ENCODE measurements around the gene EXOC6B.

The EXOC6B gene

DNA sequence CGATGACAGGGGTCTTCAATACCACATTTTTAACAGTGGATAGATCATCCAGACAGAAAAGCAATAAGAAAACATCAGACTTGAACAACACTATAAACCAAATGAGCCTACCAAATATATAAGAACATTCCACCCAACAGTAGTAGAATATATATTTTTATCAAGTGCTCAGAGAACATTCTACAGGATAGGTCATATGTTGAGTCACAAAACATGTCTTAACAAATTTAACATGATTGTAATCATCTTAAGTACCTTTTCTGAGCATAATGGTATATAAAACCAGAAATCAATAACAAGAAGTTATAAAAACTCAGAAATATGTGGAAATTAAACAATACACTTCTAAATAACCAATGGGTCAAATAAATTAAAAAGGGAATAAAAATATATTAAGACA is 484.2 kb downstream of the EXOC6B start:
- no peak for DNase-seq

DNA sequence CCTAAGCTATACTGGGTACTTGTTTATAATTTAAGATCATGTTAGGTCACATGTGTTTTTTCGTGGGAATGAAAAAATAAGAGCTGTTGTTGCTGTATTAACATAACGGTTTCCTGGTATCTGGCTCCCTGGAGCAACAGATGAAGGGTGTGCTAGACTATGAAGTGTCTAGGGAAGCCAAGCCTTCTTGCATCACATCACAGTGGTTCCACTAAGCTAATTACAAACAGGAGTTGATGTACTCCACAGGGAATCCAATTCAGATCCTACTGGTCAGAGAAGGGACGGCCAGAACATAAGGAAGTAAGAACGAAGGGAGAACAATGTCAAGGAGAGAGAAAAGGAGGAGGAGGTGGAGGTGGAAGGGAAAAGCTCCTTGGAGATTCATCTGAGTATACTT is 485.2 kb downstream of the EXOC6B start:
- no peak for DNase-seq

DNA sequence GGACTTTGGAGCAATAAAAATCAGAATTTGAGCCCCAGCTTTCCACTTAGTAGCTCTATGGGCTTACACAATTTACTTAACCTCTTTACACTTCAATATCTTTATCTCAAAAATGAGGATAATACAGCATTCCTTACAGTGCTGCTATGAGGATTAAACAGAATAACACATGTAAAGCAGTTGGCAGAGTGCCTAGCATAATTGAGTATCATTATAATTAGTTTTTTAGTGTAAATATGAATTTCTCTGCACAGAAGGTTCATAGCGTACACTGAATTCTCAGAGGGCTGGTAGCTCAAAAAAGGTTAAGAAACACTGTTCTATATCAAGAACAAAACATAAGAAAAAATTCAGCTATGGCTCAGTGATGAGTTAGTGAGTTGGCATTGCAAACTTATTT is 487.8 kb downstream of the EXOC6B start:
- no peak for DNase-seq

DNA sequence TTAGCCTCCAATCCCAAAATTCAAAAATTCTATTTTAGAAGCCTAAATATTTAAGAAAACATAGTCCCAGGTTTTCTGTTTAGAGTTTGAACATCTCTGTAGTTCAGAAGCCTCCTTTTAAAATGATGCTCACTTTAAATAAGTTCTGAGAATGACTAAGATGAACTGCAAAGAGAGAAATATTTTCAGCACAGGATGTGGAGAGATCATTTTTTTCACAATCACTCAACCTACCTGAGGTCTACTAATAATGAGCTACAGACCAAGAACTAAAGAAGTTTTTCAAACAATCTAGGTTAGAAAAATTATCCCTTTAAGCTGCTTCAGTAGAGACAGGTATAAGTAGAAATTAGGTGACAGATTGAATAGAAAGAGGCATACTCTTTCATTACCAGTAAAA is 493.1 kb downstream of the EXOC6B start:
- DNase-seq, result no peak

DNA sequence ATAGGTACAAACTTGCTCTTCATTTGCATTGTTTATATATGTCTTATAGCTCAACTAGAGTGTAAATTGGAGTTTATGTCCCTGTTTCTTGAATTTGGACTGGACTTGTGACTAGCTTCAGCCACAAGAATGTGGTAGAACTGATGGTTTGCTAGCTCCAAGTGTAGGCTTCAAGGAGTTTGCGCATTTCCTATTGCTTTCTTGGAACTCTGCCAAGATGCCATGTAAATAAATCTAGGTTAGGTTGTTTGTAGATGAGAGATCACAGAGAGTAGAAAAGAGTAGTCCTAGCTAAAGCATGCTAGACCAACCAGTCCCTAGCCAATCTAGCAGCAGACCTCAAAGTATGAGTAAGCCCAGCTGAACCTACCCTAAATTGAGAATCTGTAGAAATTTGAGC is 495.2 kb downstream of the EXOC6B start:
- peak in 1 of 4 experiments; percentile 2 for DNase-seq

DNA sequence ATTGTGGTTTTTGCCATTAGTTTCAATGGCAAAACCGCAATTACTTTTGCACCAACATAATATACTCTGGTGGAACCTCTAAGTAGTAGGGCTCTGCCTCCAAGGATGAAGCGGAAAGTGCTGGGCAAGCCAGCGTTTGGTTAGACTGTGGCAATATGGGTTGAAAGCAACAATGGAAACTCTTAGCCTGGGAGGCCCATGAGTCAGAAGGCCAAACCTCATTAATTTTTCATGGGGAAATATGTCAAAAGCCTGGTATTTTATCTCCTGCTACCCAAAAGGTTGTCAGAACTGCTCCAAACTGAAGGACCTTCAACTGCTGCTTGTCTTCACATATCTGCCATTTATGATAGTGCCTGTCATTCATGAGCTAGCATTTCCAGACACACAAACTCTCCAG is 499.1 kb downstream of the EXOC6B start:
- DNase-seq, result no peak

DNA sequence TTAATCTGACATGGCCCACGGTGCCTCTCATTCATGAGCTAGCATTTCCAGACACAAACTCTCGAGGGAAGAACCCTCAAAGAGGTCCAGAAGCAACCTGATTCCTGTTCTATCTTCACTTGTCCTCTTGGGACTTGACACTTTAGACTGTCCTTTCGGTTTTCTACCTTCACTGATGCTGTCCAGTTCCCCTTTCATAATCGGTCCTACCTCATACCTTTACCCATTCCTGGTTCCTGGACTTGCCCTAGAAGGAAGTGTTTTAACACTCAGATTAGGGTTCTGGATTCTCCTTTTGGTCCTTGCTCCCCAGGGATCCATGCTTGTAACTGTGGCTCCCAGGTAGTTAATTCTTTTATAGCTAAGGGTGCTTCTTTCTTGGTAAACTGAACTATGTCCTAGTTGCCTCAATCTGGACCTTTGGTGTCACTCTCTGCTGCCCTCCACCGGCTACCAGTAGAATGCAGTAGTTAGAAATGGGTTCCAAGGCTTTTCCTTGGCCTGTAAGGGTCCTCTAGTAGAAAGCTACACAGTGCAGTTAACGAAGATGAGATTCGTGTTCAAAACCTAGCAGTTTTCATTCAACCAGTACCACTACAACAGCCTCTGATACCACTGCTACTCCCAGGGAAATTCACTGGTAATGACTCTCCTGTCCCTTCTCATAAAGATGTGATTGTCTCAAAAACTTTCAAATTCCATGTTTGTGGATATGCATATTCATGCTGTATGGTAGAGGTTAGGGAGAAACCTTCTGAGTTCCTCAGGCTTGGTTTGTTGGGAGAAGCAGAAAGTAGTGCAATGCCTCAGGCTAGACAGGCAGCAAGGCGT is 500.0 kb downstream of the EXOC6B start:
- peak in 3 of 4 experiments; percentile 3 to 16 (median 16) for DNase-seq

DNA sequence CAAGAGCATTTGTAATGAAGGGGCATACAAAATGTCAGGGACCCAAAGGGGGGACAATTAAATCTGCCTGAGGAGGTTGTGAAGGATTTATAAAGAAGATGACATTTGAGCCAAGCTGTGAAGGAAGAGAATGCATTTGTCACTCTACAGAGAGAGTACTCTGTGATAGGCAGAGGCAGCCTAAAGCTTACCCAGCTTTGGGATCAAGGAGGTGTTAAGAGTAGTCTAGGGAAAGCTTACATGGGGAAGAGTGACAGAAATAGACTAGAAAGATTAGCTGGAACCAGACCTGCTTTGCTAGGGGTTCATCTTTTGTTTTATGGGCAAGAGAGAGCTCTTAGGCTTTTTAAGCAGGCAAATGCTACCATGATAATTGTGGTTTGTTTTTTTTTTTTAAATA is 509.1 kb downstream of the EXOC6B start:
- no peak for DNase-seq

DNA sequence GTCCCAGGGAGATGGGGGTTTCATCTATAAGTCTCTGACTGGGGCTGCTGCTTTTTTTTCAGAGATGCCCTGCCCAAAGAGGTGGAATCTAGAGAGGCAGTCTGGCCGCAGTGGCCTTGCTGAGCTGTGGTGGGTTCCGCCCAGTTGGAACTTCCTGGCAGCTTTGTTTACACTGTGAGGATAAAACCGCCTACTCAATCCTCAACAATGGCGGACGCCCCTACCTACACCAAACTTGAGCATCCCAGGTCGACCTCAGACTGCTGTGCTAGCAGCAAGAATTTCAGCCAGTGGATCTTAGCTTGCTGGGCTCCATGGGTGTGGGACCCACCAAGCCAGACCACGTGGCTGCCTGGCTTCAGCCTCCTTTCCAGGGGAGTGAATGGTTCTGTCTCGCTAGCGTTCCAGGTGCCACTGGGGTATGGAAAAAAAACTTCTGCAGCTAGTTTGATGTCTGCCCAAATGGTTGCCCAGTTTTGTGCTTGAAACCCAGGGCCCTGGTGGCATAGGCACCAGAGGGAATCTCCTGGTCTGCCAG is 525.6 kb downstream of the EXOC6B start:
- DNase-seq, result no peak

DNA sequence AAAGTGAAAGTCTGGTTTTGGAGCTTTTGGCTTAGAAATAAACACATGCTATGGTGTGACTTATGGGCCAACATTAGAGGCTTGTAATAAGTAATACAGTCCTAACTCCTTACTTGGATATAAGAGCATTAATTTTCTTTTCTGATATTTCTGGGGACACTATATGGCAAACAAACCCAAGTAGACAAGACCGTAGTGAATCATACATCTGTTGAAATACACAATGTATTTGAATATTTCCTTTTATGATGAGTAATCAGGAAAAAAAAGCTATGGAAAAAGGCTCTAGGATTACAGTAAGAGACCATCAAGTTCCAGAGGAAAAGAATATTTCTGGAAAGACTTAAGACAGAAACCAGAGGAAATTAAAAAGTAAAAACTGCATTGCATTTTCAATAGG is 532.2 kb downstream of the EXOC6B start:
- no peak for DNase-seq

DNA sequence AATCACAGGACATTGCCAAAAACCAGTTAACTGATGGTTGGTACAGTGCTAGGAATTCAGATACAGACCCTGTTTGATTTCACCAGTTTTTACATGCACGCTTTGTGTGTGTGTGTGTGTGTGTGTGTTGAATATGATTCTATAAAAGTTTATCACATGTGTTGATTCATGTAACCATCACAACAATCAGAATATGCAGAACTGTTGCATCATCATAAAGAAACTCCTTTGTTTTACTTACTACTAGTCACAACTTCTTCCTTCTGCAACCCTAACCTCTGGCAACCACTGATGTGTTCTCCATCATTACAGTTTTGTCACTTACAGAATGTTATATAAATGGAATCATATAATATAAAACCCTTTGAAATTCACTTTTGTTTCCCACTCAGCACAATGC is 533.4 kb downstream of the EXOC6B start:
- no peak for DNase-seq

DNA sequence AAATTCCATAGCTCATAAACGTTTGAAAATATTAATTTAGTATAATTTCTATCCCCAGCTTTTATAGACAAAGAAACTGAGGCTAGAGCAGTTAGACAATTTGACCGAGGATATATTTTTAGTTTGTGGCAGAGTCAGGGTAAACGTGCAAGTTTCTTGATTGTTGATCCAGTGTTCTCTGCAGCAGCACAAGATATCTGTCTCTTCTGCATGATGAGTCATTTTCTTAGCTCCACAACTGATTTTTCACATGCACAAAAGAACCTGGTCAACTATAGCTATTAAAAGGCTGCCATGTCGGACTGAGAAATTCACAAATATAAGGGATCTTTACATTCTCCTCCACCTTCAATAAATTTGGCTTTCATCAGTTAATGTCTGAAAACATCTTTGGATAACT is 534.8 kb downstream of the EXOC6B start:
- DNase-seq, result no peak

DNA sequence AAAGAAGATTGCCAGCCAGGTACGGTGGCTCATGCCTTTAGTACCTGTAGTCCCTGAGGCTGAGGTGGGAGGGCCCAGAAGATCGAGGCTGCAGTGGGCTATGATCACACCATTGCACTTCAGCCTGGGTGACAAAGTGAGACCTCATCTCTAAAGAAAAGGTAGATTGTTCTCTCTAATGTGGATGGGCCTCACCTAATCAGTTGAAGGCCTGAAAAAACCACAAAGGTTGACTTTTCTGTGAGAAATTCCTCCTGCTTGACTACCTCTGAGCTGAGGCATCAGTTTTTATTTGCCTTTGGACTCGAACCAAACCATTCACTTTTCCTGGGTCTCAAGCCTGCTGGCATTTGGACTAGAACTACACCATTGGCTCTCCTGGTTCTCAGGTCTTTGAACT is 536.1 kb downstream of the EXOC6B start:
- no peak for DNase-seq

DNA sequence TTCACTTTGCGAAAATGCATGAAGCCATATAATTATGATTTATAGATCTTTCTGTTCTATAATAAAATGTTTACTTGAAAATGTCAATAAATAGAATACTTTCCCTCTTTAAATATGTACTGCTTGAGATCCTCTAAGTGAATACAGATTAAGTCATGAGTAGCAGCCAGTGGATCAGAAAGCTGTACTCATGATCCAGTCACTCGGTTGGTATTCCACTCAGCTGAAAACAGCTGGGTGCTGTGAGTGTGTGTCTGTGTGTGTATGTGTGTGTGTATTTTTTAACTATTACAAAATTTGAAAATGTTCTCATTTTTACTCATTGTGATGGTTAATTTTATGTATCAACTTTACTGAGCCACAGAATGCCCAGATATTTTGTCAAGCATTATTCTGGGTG is 536.5 kb downstream of the EXOC6B start:
- no peak for DNase-seq

DNA sequence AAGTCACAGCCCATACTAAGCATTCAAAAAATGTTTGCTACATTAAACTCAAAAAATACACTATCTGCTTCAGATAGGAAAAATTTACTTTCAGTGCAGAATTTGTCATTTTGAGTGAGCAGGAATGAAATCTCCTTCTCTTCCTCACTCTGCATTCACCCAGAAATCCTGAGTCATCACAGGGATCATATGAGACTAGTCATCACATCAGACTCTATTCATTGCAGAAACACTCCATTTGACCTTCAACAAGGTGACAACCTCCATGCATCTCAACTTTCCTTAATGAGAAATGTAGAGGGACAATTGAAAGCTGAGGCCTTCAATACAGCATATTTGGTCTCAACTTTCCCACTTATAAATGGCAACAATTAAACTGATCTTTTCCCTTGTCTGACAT is 547.8 kb downstream of the EXOC6B start:
- DNase-seq, result peak in 1 of 4 experiments; percentile 7

DNA sequence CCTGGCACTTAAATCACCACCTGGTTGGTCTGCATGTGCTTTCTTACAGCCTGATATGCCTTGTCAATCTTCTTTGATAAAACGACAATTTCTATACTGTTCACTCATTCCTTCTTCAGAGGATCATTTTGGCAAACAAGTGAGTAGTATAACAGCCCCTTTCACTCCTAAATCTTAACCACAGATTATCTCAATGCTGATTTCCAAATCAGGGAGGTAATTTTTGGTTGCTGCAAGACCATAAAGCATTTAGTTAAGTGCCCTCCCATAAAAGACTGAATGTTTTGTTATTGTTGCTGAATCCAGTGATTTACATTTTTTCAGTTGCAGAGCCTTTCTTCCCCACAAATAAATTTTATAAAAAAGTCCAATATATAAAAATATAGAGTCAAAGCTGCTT is 549.0 kb downstream of the EXOC6B start:
- no peak for DNase-seq

DNA sequence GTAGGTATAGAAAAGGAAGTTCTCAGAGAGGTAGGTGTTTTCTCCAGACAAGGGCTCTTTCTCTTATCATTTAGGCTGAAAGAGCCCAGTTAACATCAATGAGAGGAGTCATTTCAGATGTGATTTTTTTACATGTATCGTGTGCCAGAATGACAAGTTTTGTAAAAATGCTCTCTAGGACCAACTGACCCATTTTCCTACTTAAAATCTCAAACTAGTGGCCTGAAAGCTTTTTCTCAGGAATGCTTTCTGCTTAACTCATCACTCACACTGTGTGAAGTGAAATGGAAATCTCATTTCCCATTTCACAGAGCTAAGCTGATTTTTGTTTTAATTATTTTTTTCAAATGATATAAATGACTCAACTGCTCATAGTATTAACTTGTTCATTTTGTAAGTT is 549.5 kb downstream of the EXOC6B start:
- DNase-seq, result no peak

DNA sequence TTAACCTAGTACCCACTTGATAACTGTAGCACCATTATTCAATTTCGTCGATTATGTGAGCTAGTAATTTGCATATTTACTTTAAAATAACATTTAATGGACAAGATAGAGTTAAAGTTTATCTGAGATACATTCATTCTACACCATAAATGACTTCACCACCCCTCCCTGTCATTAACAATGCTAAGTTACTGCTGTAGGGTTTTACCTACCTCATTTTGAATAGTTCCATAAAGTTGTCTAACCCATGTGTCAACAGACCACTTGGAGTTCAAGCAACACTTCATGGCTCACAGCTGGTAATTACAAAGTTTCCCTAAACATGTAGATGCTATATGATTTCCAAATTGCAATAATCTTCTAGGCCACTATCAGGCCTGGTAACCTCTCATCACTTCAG is 550.7 kb downstream of the EXOC6B start:
- no peak for DNase-seq

DNA sequence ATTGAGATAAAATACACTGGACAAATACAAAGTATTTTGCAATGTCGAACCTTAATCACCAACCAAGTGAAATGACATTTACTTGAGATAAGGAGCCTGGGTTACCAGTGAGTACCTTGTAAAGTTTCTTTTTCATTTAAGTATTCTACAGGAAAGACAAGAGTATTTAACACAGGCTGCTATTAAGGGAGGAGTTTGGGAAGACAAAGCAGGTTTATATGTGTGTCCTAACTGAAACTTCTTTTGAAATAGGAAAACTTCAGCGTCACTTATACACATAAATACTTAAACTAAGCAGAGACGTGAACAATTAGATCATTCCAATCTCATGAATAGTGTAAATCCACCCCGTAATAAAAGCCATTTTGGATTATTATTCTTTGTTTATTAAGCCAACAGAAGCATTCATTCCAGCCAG is 551.4 kb downstream of the EXOC6B start:
- DNase-seq, result no peak

DNA sequence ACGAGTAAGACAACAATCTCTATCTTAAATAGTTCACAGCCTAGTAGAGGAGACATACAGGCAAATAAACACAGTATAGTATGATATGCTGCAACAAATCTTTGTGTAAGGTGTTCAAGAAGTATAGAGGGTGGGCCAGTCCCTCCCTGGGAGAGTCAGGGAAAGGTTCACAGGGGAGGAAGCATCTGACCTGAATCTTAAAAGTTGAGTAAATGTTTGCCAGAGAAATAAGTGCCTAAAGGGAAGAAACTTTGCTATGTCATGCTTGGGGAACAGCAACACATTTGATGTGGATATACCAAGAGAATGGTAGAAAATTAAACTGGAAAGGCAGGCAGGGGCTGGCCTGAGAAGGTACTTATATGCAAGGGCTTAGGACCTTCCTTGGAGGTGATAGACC is 552.4 kb downstream of the EXOC6B start:
- no peak for DNase-seq

DNA sequence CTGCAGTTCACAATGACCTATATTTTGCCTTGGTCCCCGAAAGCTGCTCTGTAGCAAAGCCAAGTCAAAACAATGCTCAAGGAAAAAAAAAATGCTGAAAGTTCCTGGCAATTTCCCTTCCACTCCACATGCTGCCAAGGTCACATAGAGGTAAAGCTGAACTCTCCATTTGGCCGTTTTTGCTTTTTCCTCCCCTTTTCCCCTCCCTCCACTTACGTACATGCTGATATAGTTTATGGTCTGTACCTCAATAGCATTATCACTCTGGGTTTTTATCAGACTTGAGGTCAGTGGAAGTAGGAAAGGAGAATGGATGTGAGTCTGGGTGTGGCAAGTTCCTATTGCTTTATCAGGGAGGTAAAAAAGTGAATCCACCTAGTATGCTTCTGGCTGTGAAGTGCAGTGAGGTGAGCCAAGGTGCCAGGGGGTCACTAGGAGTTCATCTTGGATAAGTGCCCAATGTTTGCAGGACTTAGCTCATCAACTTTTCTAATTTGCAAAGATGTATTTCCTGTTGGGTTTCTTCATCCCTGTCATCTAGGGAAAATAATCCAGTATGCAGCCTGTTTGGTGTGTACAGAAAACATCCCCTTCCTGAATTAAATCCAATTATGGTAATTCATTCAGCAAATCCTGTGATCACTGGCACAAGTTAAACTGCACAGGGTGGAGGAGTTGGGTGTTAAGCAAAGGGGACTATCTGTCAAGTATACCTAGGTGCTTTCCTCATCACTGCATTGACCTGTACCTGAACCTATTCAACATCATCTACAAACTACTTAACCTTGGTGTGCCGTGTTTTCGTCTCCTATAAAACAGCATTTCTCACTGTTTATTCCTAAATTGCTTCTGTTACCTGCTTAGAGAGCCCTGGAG is 553.8 kb downstream of the EXOC6B start:
- DNase-seq, result no peak

DNA sequence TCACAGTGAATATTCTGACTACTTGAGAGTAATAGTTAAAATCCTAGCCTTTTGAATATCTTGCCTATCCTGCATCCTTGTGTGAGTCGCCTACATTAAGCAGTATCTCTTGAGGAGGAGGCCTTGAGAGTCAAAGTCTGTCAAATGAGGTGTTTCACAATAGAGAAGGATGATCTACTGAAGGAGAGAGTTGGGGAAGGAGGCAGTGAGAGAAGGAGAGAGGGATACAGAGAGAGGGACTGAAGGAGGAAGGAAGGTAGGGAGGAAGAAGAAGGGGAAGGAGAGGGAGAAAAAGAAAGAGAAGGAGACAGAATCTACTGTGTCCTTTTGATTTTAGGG is 554.6 kb downstream of the EXOC6B start:
- no peak for DNase-seq

DNA sequence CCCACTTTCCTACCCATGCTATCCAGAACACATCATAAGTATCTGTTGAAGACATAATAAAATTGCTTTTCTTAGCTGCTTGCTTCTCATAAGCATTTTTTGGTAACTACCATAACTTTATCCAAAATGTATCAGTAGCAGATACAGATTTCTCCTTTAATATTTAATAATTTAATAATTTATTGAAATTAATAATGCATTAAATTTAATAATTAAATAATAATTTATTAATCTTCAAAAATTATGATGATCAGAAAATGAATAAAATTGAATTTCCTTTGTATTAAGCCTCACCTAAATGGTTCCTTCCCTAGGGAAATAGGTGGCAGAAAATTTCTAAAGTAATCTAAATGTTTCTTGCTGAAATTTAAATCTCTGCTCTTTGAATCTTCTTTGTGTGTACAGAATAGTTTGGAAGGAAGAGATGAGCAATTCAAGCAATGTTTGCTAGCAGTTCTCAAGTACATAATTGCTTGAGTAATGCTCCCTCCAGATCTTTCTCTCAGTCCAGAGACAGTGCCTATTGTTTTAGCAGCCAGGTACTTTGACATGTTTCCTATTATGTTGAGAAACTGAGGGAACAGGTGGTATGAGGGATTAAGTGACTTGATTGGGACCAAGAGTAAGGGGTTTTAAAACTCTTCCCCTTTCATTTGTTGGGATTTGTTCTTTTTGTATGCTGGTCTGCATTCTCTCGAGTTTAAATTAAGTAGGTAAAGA is 555.1 kb downstream of the EXOC6B start:
- no peak for DNase-seq
